HCT116 (cell line): ENCODE measurements around the gene MINDY3.

ENCODE experiments used
- CEBPB ChIP-seq: IDR thresholded peaks from 2 replicates; pipeline ENCODE4 v1.6.1; 2012; ENCODE audit warnings: low read depth
- CTCF ChIP-seq, 3 experiments: fragments of 200-600 bp in 1 of 3; sonication (generic) in 1 of 3; IDR thresholded peaks in 2 of 3; conservative IDR thresholded peaks in 1 of 3; 2 replicates each; pipeline ENCODE4 v1.5.1; 2012 to 2017; ENCODE audit warnings: low read depth in 2 of 3, low read length in 2 of 3, antibody characterized with exemption in 1 of 3, borderline replicate concordance in 1 of 3, control low read depth in 1 of 3, mild to moderate bottlenecking in 1 of 3, mixed read lengths in 1 of 3, mixed run types in 1 of 3, moderate library complexity in 1 of 3; ENCODE audit not compliant: insufficient read depth in 1 of 3
- EZH2 ChIP-seq: fragments of 200-600 bp; sonication (generic); IDR thresholded peaks from 2 replicates; pipeline ENCODE4 v1.6.1; 2017; ENCODE audit warnings: antibody characterized with exemption, mixed run types
- EZH2phosphoT487 ChIP-seq: fragments of 200-600 bp; IDR thresholded peaks from 2 replicates; pipeline ENCODE4 v1.6.1; 2018; ENCODE audit warnings: antibody characterized with exemption, borderline replicate concordance
- JUND ChIP-seq: IDR thresholded peaks from 2 replicates; pipeline ENCODE4 v1.6.1; 2012
- POLR2AphosphoS5 ChIP-seq: IDR thresholded peaks from 2 replicates; pipeline ENCODE4 v1.6.1; 2011; ENCODE audit warnings: mild to moderate bottlenecking, low read depth, low read length, moderate library complexity
- SP1 ChIP-seq: IDR thresholded peaks from 2 replicates; pipeline ENCODE4 v1.6.1; 2012; ENCODE audit warnings: low read depth
- TCF7L2 ChIP-seq: IDR thresholded peaks from 2 replicates; pipeline ENCODE4 v1.7.0; 2011; ENCODE audit warnings: borderline replicate concordance, inconsistent platforms; ENCODE audit not compliant: insufficient read depth, insufficient read length; ENCODE audit errors: extremely low read depth
- YY1 ChIP-seq: IDR thresholded peaks from 2 replicates; pipeline ENCODE4 v1.6.1; 2011; ENCODE audit warnings: low read length, low read depth, moderate library complexity, mild to moderate bottlenecking; ENCODE audit not compliant: insufficient replicate concordance; ENCODE audit errors: extremely low read depth
- TF ChIP-seq, protein P1 (sequence below): IDR thresholded peaks from 2 replicates; pipeline ENCODE4 v1.6.1; 2012; ENCODE audit warnings: low read depth

DNA sequence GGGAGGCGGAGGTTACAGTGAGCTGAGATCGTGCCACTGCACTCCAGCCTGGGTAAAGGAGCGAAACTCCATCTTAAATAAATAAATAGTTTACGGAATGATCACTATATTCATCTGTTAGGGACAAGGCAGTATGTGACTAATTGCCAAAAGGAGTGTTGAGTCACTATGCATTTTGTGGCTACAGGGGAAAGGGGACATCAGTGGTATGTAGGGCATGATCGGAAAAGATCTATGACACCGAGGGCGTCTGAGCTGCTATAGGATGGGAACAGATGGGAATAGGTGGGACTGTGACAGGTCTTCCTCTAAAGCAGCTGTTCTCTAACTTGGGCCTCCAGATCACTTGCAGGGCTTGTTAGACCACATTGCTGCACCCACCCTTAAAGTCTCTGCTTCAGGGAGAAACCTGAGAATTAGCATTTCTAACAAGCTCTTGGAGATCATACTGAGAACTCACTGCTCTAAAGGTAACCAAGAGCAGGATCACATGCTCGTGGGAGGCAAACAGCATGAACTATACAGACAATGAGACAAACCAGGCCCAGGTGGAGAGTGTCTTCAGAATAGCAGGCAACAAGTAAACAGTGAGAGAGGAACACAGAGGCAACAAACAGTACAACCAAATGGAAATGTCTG, 75.5 kb downstream of the MINDY3 start:
- TF ChIP-seq CTCF (IDR thresholded peaks at IDR 0.05 in 2 of 3, conservative IDR thresholded peaks at IDR 0.05 in 1 of 3; ENCODE audit: borderline replicate concordance in 1 of 3, insufficient read depth in 1 of 3, low read depth in 2 of 3, low read length in 2 of 3) (no peak), POLR2AphosphoS5 (no peak), TCF7L2 (no peak), JUND (no peak), YY1 (no peak), CEBPB (no peak), EZH2phosphoT487 (no peak), SP1 (no peak), EZH2 (no peak)
- TF ChIP-seq, protein P1, sequence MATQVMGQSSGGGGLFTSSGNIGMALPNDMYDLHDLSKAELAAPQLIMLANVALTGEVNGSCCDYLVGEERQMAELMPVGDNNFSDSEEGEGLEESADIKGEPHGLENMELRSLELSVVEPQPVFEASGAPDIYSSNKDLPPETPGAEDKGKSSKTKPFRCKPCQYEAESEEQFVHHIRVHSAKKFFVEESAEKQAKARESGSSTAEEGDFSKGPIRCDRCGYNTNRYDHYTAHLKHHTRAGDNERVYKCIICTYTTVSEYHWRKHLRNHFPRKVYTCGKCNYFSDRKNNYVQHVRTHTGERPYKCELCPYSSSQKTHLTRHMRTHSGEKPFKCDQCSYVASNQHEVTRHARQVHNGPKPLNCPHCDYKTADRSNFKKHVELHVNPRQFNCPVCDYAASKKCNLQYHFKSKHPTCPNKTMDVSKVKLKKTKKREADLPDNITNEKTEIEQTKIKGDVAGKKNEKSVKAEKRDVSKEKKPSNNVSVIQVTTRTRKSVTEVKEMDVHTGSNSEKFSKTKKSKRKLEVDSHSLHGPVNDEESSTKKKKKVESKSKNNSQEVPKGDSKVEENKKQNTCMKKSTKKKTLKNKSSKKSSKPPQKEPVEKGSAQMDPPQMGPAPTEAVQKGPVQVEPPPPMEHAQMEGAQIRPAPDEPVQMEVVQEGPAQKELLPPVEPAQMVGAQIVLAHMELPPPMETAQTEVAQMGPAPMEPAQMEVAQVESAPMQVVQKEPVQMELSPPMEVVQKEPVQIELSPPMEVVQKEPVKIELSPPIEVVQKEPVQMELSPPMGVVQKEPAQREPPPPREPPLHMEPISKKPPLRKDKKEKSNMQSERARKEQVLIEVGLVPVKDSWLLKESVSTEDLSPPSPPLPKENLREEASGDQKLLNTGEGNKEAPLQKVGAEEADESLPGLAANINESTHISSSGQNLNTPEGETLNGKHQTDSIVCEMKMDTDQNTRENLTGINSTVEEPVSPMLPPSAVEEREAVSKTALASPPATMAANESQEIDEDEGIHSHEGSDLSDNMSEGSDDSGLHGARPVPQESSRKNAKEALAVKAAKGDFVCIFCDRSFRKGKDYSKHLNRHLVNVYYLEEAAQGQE: no peak
